Measurements from ENCODE around the gene PARVG.

DNA sequence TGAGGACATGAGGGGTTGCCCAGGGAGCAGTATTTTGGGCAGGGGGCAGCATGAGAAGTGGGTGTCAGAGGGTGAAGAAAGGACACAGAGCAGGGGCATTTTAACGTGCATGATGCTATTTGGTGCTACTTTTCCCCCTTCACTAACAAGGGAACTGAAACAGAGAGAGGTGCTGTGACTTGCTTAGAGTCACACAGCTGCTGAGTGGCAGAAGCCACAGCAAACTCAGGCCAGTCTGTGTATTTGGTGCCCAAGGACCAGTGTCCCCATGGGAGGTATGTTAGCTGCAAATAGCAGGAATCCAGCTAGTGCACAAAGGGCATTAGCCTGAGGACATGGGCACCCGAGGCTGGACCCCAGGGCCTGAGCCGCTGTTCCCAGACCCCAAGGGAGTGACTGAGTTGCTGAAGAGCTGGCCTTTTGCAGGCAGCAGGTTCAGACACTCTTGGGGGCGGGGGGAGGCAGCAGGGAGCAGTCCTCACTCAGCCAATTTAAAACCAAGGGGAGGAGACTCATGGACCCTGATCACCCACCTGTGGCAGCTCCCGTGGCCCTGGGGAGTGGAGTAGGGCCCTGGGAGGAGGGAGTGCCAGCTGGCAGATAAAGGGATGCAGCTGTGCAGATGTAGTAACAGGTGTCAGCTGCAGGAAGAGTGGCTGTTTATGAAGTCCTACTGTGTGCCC, 14.6 kb downstream of the PARVG start:
- TF ChIP-seq CTCF (optimal IDR thresholded peaks at IDR 0.05 in 1 of 3, IDR thresholded peaks at IDR 0.05 in 1 of 3, conservative IDR thresholded peaks at IDR 0.05 in 1 of 3; ENCODE audit: extremely low read depth in 1 of 3, insufficient read depth in 2 of 3, low read length in 3 of 3) (no peak), EZH2 (IDR thresholded peaks at IDR 0.05; ENCODE audit: low read length) (no peak)

Measured in keratinocyte (primary cell).